Measurements from ENCODE around the gene CCDC138.
"Not testable (repeated sequence)": the region's sequence is repeated elsewhere in the genome, so short reads cannot be mapped to it uniquely, and the experiment has no call there.

The CCDC138 gene

GRCh38 chr2:108786354-108787215, at the start of gene CCDC138:
Gene CCDC138, plus strand, starts transcription at chr2:108786771. Its CDS starts 52 bp downstream, at chr2:108786823.
- peak; percentile 77 for DNase-seq (ENCODE audit: low read depth in 2 of 2, low spot score in 1 of 2)

GRCh38 chr2:108757973-108758372, 28.6 kb upstream of the CCDC138 start:
- not testable (repeated sequence) for DNase-seq (ENCODE audit: low read depth in 2 of 2, low spot score in 1 of 2)

GRCh38 chr2:108762618-108763017, 24.0 kb upstream of the CCDC138 start:
- not testable (repeated sequence) for DNase-seq (ENCODE audit: low read depth in 2 of 2, low spot score in 1 of 2)

- DNase-seq (ENCODE audit: low read depth in 2 of 2, low spot score in 1 of 2): not testable (repeated sequence)
These were observed 19.9 kb upstream of the CCDC138 start for GRCh38 chr2:108766671-108767070.

GRCh38 chr2:108767859-108768258, 18.7 kb upstream of the CCDC138 start:
- DNase-seq (ENCODE audit: low read depth in 2 of 2, low spot score in 1 of 2): not testable (repeated sequence)

GRCh38 chr2:108776475-108776874, 10.1 kb upstream of the CCDC138 start:
- no peak for DNase-seq (ENCODE audit: low read depth in 2 of 2, low spot score in 1 of 2)

- no peak for DNase-seq (ENCODE audit: low read depth in 2 of 2, low spot score in 1 of 2)
These were observed 7.7 kb upstream of the CCDC138 start for GRCh38 chr2:108778857-108779256.

GRCh38 chr2:108786008-108786353, 590 bp upstream of the CCDC138 start:
- DNase-seq (ENCODE audit: low read depth in 2 of 2, low spot score in 1 of 2): no peak

GRCh38 chr2:108787216-108787541, 608 bp downstream of the CCDC138 start:
- DNase-seq (ENCODE audit: low read depth in 2 of 2, low spot score in 1 of 2): no peak

GRCh38 chr2:108803045-108803736, 16.6 kb downstream of the CCDC138 start:
- no peak for DNase-seq (ENCODE audit: low read depth in 2 of 2, low spot score in 1 of 2)

GRCh38 chr2:108805032-108805431, 18.5 kb downstream of the CCDC138 start:
- DNase-seq (ENCODE audit: low read depth in 2 of 2, low spot score in 1 of 2): no peak

- no peak for DNase-seq (ENCODE audit: low read depth in 2 of 2, low spot score in 1 of 2)
These were observed 19.2 kb downstream of the CCDC138 start for GRCh38 chr2:108805782-108806181.

- no peak for DNase-seq (ENCODE audit: low read depth in 2 of 2, low spot score in 1 of 2)
These were observed 20.0 kb downstream of the CCDC138 start for GRCh38 chr2:108806371-108807113.

GRCh38 chr2:108809936-108810335, 23.4 kb downstream of the CCDC138 start:
- DNase-seq (ENCODE audit: low read depth in 2 of 2, low spot score in 1 of 2): no peak

GRCh38 chr2:108810993-108811957, 24.7 kb downstream of the CCDC138 start:
- DNase-seq (ENCODE audit: low read depth in 2 of 2, low spot score in 1 of 2): no peak

GRCh38 chr2:108813732-108814131, 27.2 kb downstream of the CCDC138 start:
- no peak for DNase-seq (ENCODE audit: low read depth in 2 of 2, low spot score in 1 of 2)

GRCh38 chr2:108820482-108820881, 33.9 kb downstream of the CCDC138 start:
- DNase-seq (ENCODE audit: low read depth in 2 of 2, low spot score in 1 of 2): no peak

GRCh38 chr2:108823286-108823685, 36.7 kb downstream of the CCDC138 start:
- no peak for DNase-seq (ENCODE audit: low read depth in 2 of 2, low spot score in 1 of 2)

GRCh38 chr2:108824316-108825070, 37.9 kb downstream of the CCDC138 start:
- no peak for DNase-seq (ENCODE audit: low read depth in 2 of 2, low spot score in 1 of 2)

GRCh38 chr2:108825254-108825653, 38.7 kb downstream of the CCDC138 start:
- no peak for DNase-seq (ENCODE audit: low read depth in 2 of 2, low spot score in 1 of 2)
